ENCODE results near the gene GLRA1.

GRCh38 chr5:151779531-151780125 lies 145.0 kb downstream of the GLRA1 start:
- no peak for TF ChIP-seq REST (IDR thresholded peaks at IDR 0.05; ENCODE audit: insufficient read depth in 1 of 2, low read depth in 2 of 2, low read length in 1 of 2)
- no peak for TF ChIP-seq TCF7L2 (IDR thresholded peaks at IDR 0.05; ENCODE audit: low read depth, low read length)
- TF ChIP-seq CTCF (IDR thresholded peaks at IDR 0.05): no peak
- no peak for TF ChIP-seq SIN3A (IDR thresholded peaks at IDR 0.05; ENCODE audit: borderline replicate concordance, insufficient read depth, low read depth, low read length)
